ENCODE results near the gene SRPRB. TPM values are rescaled to one million over a fixed set of nuclear protein-coding genes. Genes with fewer than 3 reads are reported as not detected.
"Not testable (repeated sequence)": the region's sequence is repeated elsewhere in the genome, so short reads cannot be mapped to it uniquely, and the experiment has no call there.

The SRPRB gene
- total RNA-seq, 2 donors from 2014 or later, result 35.7 to 42.6 TPM

DNA sequence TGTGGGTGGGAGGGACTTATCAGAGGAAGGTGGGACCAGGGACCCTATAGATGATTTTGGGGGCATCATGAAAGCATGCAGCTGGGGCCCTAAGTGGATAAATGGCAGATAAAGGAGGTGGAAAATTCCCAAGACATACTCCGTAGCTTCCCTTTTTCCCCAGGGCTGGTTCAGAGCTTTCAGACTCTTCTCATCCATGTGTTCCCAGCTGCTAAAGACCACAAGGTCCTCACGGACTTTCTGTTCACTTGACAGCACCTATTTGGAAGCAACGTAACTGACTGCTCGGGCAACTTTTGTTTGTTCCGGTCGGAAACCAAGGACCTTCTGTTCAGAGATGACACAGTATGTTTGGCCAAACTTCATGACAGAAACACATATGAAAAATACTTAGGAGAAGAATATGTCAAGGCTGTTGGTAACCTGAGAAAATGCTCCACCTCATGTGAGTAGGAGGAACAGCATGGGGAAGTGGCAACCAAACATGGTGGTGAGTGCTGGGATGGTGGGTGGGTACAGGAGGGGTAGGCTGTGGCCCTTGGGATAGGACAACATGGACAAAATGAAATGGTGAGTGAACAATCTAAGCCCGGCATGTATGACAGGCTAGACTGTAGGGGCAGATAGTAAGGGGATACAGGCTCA is 28.7 kb upstream of the SRPRB start:
- intact Hi-C loops (cut with DNase I), result no loop called here
- no peak for DNase-seq (ENCODE audit: low spot score)

DNA sequence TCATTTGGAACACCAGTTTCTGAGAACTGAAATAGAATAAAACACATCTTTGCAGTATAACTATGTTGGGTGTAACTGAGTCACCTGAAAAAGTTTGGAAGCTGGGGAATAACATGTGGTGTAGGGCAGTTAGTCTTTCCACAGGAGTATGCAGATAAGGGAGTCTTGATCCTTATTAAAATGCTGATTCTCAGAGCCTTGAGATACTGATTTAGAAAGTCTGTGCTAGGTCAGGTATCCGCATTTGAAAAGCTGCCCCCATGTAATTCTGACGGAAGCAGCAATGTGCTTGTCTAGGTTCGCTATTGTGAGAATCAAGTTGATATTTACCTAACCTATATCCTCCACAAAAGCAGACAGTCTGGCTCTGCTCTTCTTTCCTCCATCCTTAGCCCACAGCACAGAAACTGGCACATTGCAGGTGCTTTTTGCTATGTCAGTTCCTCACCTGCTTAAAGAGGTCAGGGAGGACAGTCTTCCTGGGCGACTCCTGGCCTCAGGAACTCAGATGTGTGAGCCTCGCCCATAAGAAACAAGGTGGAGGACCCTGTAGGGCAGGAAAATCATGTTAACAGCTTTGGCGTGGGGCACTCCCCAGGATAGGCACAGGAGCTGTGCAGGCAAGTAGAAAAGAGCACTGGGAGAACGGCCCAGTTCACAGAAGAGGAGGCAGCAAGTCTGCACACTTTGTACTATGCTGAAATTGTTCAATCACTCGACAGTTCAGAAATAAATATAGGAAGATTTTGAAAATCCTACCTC is 27.6 kb upstream of the SRPRB start:
- intact Hi-C loops (cut with DNase I), result no loop called here
- DNase-seq (ENCODE audit: low spot score), result no peak

DNA sequence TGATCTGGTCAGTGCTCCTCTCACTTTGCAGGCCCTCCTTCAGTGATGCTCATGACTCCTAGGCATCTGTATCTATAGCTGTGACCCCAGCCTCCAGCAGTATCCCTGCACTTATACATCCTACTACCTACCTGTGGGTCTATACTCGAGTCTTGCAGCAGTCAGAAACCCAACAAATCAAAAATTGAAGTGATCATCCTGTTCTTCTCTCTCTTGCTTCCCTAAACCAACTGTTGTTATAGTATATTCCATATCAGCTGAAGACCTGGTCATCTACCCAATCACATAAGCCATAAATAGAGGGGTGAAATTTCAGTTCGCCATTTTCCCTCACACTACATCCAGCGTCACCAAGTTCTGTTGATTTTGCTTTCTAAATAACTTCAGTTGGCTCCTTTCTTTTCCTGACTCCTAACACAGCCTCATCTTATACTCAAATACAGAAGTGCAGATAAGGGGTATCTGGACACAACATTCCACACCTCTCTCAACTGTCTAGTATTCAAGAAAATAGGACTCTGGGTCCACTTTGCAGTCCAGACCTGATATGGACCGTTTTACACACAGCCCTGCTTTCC is 25.9 kb upstream of the SRPRB start:
- intact Hi-C loops (cut with DNase I), result no loop called here
- no peak for DNase-seq (ENCODE audit: low spot score)

DNA sequence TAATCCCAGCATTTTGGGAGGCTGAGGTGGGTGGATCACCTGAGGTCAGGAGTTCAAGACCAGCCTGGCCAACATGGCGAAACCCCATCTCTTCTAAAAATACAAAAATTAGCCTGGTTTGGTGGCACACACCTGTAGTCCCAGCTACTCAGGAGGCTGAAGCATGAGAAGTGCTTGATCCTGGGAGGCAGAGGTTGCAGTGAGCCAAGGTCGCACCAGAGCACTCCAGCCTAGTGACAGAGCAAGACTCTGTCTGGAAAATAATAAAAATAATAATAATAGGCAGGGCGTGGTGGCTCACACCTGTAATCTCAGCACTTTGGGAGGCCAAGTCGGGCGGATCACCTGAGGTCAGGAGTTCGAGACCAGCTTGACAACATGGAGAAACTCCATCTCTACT is 24.9 kb upstream of the SRPRB start:
- not testable (repeated sequence) for DNase-seq (ENCODE audit: low spot score)

DNA sequence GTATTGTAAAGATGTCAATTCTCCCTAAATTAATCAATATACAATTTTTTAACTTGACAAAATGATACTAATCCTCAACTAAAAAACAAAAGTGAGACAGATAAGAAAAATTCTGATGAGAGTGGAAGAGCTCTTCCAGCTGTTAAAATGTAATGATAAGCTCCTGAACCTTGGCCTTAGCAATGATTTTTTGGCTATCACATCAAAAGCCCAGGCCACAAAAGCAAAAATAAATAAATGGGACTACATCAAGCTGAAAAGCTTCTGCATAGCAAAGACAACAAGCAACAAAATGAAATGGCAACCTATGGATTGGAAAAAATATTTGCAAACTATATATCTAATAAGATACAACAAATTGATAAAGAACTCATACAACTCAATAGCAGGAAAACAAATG is 24.0 kb upstream of the SRPRB start:
- DNase-seq (ENCODE audit: low spot score), result no peak
- intact Hi-C loops (cut with DNase I), result no loop called here

More for the DNA sequence above, 24.9 kb upstream of the SRPRB start:
- intact Hi-C loops (cut with DNase I), result not testable (repeated sequence)

DNA sequence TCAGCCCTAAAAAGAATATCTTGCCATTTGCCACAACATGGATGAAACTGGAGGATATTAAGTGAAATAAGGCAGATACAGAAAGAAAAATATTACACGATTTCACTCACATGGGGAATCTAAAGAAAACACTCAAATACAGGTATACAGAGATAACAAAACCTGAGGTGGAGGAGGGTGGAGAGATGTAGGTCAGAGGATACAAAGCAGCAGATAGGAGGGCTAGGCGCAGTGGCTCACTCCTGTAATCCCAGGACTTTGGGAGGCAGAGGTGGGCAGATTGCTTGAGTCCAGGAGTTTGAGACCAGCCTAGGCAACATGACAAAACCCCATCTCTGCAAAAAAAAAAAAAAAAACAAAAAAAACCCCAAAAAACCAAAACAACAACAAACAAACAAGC is 23.2 kb upstream of the SRPRB start:
- DNase-seq (ENCODE audit: low spot score), result no peak
- intact Hi-C loops (cut with DNase I), result no loop called here

DNA sequence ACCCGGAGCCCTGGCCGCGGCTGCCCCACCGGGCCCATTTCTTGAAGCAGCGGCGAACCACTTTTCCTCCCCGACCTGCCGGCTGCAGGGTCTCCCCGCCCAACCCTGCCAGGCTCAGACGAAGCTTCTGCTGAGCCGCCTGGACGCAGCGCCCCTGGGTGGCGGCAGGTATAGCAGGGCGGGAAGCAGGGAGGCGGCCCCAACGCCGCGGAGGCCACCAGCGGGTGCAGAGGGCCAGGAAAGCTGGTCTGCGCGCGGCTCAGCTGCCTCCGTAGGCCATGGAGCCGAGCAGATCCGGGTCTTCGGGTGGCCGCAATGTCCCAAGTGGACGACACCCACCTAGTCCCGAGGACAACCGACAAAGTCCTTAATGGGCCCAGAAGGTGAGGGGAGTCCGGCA is 21.9 kb upstream of the SRPRB start:
- intact Hi-C loops (cut with DNase I), result no loop called here
- DNase-seq (ENCODE audit: low spot score), result no peak

DNA sequence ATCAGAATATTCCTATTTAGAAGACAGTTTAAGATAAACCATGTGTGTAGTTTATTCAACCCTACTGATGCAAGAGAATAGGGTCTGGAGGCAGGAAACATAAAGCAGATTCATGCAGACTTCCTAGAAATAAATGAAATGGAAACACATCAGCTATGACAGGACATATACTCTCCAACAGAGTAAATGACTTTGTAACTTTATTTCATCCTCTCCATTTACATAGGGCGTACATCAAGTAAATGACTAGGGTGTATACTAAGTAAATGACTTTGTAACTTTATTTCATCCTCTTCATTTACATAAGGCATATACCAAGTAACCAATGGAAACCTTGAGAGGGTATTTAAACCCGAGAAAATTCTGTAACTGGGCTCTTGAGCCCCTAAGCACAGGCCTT is 17.6 kb upstream of the SRPRB start:
- no peak for DNase-seq (ENCODE audit: low spot score)
- intact Hi-C loops (cut with DNase I), result no loop called here

DNA sequence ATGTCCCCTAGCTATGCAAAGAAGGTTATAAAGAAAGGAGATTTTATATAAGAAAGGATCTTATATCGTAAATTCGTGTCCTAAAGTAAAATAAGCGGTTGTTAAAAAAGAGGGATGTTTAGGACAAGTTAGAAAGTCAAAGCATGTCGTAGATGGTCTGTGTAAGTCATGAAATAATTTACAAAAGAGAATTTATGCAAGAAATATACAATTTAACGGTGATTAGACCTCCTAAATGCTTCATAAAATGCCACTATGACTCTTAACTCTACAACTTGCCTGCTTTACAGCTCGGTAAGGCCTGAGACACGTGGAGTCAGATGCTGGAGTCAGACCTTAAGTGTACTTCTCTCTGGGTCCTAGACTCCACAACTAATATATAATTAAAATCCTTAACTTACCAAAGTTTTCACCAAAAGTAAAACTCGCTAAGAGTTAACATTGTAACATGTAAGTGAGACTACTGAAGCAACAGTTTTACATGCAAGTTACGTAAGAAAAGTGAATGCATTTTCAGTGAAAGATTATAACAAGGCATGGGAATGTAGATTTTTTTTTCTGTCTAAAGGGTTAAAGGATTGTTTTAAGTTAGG is 13.3 kb upstream of the SRPRB start:
- intact Hi-C loops (cut with DNase I), result no loop called here
- DNase-seq (ENCODE audit: low spot score), result no peak

DNA sequence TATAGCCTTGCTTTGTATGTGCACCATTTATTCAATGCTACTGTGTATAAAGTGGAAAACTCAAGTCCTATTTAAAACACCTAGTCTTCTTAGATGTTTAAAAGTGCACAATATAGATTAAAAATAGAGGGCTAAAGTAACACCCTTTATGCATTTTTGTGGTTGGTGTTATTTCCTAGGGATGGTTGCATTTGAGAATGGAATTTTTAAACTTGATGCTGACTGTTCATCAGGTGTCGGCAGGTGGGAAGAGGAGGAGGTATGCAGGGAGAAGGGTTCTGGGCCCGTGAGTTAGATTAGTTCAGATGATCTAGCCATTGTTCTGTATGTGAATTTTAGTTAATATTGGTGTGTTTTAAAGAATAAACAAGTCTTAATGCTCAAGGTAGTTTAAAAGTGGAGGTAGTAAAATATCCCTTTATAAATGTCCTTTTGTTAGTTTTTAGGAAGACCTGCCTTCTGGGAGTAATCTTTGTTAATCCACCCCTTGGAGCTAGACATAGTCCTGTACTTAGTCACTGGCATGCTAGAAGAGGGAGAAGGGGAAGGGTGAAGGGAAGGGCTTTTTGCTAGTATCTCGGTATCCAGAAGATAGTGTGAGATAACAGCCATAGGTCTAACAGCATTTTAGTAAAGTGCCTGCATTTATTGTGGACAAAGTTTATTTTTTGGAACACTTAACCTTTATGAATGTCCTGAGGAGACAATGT is 8.1 kb upstream of the SRPRB start:
- intact Hi-C loops (cut with DNase I), result no loop called here
- no peak for DNase-seq (ENCODE audit: low spot score)

DNA sequence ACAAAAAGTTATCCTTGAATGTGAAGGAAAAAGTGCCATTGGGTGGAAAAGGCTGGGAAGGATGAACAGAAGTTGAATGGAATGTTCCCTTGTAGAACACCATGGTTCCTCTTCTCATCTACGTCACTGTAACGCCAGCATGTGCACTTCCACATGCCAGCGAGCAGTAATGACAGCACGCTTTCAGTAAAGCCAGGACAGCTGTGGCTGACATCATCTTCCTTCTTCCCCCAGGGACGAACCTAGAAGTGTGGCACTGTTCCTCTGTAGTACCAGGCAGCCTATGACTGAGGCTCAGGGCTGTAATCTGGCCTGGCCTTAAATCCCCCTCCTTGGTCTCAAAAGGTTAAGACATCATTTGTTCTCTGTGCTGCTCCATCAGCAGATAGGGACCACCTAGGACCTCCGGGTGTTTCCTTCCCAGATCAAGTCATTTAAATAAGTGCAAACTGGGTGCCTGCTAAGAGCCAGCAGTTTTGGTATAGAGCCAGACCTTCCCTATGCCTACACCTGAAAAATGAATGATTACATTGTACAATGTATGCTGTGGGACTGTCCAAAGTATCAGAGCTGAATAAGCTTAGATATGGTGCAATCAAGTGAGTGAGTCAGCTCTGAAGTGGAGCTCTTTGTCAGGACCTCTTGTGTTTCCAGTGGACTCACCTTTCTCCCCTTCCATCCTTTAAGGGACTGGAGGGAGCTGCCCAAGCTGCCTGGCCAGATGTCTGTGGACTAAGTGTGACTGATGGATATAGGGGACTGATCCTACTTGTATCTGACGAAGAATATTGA is 5.6 kb upstream of the SRPRB start:
- DNase-seq (ENCODE audit: low spot score), result no peak
- intact Hi-C loops (cut with DNase I), result no loop called here

DNA sequence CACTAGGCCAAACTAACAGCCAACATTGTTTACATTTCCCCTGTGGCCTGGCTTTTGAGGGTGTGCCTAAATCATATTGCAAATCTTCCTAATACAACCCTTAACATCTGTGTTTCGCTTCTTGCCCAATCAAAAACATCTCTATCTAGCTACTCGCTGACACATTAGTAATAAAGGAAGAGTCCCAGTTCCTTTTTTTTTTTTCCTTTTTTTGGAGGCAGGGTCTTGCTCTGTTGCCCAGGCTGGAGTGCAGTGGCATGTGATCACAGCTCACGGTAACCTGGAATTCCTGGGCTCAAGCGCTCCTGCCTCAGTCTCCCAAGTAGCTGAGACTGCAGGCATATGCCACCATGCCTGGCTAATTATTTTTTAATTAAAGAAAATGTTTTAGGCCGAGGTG is 2.1 kb upstream of the SRPRB start:
- intact Hi-C loops (cut with DNase I), result no loop called here
- DNase-seq (ENCODE audit: low spot score), result no peak

DNA sequence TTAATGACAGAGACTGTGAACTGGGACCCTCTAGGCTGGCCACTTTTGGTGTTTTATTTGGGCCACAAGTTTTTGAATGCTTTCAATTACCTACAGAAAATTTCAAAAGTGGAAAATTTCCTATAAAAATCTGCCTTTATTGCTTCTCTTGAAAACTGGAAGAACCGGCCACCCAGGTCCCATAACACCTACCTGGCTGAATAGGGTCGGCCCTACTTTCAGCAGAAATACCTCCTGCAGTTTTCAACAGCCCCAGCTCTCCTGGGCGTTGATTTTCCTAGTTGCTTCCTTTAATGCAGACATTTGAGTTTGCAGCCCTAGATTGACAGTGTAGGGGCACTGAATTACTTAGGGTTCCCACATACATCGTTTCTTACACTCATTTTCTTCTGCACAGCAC is 719 bp upstream of the SRPRB start:
- no peak for DNase-seq (ENCODE audit: low spot score)
- intact Hi-C loops (cut with DNase I), result no loop called here

DNA sequence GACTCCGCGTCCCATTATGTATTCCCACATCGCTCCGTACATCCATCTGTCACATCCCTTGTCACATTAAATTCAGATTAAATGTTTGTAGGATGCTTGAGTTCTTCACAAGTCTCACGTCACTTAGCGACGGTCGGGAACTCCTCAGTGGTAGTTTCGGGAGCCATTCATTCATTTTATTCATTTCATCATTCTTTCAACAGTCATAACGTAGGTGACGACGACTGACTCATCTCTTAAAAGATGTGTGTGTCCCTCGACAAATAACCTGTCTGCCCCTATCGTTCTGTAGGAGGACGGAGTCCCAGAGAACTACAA is 272 bp upstream of the SRPRB start:
- DNase-seq (ENCODE audit: low spot score), result no peak
- intact Hi-C loops (cut with DNase I), result no loop called here

DNA sequence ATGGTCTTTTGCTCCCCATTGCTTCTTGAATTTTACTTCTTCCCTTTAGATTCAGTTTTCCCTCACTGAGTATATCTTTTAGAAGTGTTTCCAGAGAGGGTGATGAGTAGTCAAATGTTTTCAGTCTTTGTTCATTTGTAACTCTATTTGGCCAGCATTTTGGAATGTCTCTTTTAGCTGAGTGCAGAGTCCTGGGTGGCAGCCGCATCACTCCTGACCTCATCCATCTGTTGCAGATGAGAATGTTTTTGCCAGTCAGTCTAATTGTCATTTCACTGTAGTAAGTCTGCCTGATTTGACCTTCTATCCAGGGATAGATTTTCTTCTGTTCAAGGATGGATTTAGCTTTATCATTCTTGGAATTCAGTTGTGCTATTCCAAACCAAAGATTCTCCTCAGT is 7.3 kb downstream of the SRPRB start:
- no peak for DNase-seq (ENCODE audit: low spot score)
- intact Hi-C loops (cut with DNase I), result no loop called here

DNA sequence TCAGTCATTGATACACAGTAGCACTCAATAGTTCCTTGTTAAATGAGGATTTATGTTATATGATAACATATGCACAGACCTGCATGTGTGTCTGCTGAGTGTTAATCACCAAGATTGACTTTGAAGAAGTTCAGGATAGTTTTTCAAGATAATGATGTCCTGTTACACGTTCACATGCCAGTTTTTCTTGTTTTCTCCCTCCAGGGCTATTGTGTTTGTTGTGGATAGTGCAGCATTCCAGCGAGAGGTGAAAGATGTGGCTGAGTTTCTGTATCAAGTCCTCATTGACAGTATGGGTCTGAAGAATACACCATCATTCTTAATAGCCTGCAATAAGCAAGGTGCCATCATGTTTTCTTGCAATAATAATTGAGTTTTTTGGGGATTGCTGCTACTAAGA is 9.8 kb downstream of the SRPRB start:
- no peak for DNase-seq (ENCODE audit: low spot score)
- intact Hi-C loops (cut with DNase I), result no loop called here

DNA sequence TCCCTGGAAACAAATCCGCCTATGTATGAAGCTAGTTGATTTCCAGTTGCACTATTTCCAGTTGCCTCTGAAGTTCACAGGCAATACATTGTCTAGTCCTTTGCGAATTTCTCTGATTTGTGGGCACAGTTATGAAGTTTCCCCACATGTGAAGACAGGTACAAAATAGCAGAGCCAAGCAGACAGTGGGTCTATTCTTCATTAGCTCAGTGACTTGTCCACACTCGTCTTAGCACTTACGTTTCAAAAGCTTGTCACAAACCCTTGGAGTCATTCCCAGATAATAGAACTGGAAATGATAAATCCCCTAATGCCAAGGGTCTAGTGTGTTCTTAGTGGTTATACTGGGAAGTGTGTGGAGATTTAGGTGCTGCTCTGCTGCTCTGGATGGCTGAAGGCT is 14.5 kb downstream of the SRPRB start:
- no peak for DNase-seq (ENCODE audit: low spot score)
- intact Hi-C loops (cut with DNase I), result no loop called here

DNA sequence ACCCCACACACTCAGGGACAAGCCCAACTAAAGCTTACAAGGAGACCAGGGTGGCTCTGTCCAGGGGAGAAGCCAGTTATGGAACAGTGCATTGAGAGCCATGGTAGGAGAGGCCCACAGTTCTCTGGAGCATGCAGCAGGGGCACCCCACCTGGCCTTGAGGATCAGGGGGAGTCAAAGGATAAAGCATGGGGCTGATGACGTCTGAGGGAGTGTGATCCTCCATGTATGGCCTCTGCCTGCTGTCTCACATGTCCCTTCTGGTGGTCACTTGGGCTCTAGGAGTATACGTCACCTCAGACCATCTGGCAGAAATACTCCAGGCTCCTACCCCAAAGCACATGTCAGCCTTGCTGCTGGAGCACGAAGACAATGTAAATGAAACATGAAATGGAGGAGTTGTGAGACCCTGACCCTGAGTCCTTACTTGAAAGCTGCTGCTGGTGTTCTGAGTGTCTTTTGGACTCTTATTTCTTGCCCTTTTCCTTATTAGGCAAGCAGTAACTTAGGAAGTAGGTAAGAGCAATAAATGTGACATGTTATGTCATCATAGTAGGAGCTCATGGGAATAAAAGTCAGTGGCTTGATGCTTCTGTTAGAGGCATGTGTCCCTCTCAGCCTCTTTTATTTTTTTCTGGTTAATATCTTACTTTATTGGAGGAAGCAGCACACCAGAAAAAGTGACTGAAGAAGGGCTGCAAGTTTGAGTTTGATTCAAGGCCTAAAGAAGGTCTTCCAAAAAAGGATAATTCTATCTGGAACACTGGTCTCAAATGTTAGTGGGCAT is 15.5 kb downstream of the SRPRB start:
- intact Hi-C loops (cut with DNase I), result no loop called here
- no peak for DNase-seq (ENCODE audit: low spot score)

All from posterior vena cava (tissue), 2 donors.